ENCODE results near the gene CDSN. TPM values are rescaled to one million over a fixed set of nuclear protein-coding genes. Genes with fewer than 3 reads are reported as not detected.
"Not testable (repeated sequence)": the region's sequence is repeated elsewhere in the genome, so short reads cannot be mapped to it uniquely, and the experiment has no call there.

Gene CDSN, protein sequence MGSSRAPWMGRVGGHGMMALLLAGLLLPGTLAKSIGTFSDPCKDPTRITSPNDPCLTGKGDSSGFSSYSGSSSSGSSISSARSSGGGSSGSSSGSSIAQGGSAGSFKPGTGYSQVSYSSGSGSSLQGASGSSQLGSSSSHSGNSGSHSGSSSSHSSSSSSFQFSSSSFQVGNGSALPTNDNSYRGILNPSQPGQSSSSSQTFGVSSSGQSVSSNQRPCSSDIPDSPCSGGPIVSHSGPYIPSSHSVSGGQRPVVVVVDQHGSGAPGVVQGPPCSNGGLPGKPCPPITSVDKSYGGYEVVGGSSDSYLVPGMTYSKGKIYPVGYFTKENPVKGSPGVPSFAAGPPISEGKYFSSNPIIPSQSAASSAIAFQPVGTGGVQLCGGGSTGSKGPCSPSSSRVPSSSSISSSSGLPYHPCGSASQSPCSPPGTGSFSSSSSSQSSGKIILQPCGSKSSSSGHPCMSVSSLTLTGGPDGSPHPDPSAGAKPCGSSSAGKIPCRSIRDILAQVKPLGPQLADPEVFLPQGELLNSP
- not detected for total RNA-seq
- long read RNA-seq, partial matches to known transcripts, result 0 of 2 reads
- long read RNA-seq, other reads (novel, unspliced or antisense), result 2 of 2 reads

DNA sequence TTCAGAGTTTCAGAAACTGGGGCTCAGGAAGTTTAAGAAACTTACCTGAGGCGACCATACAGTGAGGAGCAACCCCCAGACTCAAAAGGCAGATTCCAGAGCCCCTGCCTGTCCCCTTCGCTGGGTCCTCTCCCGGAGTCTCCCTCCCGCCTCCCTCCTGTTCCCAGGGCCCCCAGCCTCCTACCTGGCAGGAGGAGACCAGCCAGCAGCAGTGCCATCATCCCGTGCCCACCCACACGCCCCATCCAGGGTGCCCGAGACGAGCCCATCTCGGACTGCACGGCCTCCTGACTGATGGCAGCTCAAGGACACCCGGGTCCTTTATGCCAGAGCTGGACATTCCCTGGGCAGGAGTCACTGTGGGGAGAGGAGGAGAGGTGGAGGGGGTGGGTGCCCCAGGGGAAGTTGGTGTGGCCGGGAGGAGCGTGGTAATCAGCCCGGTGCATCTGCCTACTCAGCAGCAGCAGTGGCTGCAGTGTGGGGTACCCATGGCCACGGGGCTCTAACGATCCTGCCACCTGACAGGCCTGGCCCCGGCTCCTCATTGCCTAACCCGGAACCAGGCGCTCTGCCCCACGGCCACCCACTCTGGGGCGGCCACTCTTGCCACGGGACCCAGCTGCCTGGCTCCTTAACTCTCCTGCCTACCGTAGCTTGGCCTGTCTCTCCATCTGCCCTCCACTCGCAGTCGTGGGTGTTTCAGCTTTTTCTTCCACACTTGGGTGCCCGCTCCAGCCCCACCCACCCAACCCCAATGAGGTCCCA, at the start of gene CDSN:
Gene CDSN (minus strand): TSS at position 296 of the 765 bp plus-strand sequence. CDS start 27 bp downstream, at position 269.
- Histone ChIP-seq H3K4me3 (no peak within 1 kb of the TSS), H3K27me3 (ENCODE audit: low read depth) (no peaks in the 10 kb centered on the region), H3K9me3 (replicated peaks) (no peaks in the 10 kb centered on the region), H3K36me3 (no peaks in the 10 kb centered on the region), H3K4me1 (peaks cover 53% of the 10 kb centered on the region), H3K27ac (replicated peaks) (no peak within 1 kb of the TSS)
- TF ChIP-seq, protein P1, sequence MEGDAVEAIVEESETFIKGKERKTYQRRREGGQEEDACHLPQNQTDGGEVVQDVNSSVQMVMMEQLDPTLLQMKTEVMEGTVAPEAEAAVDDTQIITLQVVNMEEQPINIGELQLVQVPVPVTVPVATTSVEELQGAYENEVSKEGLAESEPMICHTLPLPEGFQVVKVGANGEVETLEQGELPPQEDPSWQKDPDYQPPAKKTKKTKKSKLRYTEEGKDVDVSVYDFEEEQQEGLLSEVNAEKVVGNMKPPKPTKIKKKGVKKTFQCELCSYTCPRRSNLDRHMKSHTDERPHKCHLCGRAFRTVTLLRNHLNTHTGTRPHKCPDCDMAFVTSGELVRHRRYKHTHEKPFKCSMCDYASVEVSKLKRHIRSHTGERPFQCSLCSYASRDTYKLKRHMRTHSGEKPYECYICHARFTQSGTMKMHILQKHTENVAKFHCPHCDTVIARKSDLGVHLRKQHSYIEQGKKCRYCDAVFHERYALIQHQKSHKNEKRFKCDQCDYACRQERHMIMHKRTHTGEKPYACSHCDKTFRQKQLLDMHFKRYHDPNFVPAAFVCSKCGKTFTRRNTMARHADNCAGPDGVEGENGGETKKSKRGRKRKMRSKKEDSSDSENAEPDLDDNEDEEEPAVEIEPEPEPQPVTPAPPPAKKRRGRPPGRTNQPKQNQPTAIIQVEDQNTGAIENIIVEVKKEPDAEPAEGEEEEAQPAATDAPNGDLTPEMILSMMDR (IDR thresholded peaks at IDR 0.05; ENCODE audit: borderline replicate concordance), result no peak
- no peak for DNase-seq
- intact Hi-C loops (cut with micrococcal nuclease), result no loop called here

DNA sequence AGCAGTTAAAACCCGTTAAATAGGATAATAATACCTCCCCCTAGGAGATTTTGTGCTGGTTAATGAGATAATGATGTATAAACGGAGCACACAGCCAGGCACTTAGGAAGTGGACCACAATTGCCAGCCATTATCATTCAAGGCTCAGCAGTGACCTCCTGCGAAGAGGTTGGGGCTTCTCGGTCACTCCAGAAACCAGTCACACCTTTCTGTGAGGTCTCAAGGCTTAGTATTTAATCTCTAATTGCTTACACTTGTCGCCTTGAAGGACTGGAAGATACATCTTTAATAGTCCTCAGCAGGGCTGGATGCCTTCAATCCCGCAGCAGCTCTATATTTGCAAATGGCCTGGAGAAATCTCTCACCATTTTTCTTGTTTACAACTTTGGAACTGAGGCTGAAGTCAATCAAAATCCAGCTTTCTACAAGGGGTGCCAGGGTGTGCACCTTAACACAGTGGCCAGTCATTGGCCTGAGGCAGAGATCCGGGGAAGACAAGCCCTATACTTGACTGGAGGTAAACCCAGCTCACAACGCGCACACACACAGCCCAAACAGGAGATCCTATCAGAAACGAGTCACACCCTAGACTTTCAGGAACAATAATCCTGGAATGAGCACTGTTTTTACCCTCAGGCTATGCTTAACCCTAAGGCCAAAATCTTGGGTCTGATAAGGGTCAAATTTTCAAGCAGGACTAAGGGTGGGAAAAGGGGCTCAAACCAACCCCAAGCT, 49.0 kb upstream of the CDSN start:
- Histone ChIP-seq H3K27ac (replicated peaks) (no peak overlapping the region), H3K27me3 (ENCODE audit: low read depth) (no peaks in the 10 kb centered on the region), H3K4me1 (peaks cover 8% of the 10 kb centered on the region), H3K9me3 (replicated peaks) (no peaks in the 10 kb centered on the region), H3K4me3 (no peak overlapping the region), H3K36me3 (no peaks in the 10 kb centered on the region)
- intact Hi-C loops (cut with micrococcal nuclease), result no loop called here
- TF ChIP-seq, protein P1 (IDR thresholded peaks at IDR 0.05; ENCODE audit: borderline replicate concordance), result no peak
- DNase-seq, result no peak

DNA sequence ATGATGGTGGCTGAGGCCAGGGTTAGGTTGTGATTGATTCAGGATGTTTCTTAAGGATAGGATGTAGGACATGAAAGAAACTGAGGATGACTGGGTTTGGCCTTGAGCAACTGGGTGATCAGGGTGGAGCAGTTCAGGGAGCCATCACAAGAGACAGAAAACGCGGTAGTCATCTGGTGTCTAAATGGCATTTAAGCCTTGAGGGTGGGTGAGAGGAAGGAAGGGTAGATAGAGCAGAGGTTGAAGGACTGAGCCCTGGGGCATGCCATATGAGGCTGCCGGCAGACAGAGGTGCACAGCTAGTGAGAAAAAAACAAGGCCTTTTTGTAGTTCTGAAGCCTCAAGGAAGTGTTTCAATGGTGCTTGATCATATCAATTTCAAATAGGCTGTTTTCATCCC, 48.4 kb upstream of the CDSN start:
- TF ChIP-seq, protein P1 (IDR thresholded peaks at IDR 0.05; ENCODE audit: borderline replicate concordance), result no peak
- Histone ChIP-seq H3K27ac (replicated peaks) (no peak overlapping the region), H3K27me3 (ENCODE audit: low read depth) (no peaks in the 10 kb centered on the region), H3K4me1 (peaks cover 12% of the 10 kb centered on the region), H3K9me3 (replicated peaks) (no peaks in the 10 kb centered on the region), H3K4me3 (no peak overlapping the region), H3K36me3 (no peaks in the 10 kb centered on the region)
- DNase-seq, result no peak
- intact Hi-C loops (cut with micrococcal nuclease), result no loop called here

DNA sequence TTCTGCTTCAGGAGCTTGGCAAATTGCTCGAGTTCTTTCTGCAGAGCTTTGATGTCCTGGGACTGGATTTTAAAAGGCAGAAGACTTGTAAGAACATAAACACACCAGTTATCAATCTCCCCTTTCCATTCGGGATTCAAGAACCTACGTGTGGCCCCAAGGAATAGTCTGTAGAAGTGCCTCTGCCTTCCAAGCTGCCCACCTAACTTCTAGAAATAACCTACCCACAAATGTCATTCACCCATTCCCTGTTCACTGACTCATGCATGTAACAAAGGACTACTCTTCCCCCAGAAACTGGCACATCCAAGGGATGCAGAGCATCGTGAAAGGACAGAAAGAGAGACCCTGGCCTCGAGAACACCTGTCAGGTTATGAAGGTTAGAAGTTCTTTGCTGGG, 45.7 kb upstream of the CDSN start:
- DNase-seq, result no peak
- no peak overlapping the region for H3K4me3 ChIP-seq
- no peaks in the 10 kb centered on the region for H3K36me3 ChIP-seq
- intact Hi-C loops (cut with micrococcal nuclease), result no loop called here
- TF ChIP-seq, protein P1 (IDR thresholded peaks at IDR 0.05; ENCODE audit: borderline replicate concordance), result no peak
- peaks cover 4% of the 10 kb centered on the region for H3K4me1 ChIP-seq
- H3K27me3 ChIP-seq (ENCODE audit: low read depth), result no peaks in the 10 kb centered on the region
- no peaks in the 10 kb centered on the region for H3K9me3 ChIP-seq (replicated peaks)
- no peak overlapping the region for H3K27ac ChIP-seq (replicated peaks)

DNA sequence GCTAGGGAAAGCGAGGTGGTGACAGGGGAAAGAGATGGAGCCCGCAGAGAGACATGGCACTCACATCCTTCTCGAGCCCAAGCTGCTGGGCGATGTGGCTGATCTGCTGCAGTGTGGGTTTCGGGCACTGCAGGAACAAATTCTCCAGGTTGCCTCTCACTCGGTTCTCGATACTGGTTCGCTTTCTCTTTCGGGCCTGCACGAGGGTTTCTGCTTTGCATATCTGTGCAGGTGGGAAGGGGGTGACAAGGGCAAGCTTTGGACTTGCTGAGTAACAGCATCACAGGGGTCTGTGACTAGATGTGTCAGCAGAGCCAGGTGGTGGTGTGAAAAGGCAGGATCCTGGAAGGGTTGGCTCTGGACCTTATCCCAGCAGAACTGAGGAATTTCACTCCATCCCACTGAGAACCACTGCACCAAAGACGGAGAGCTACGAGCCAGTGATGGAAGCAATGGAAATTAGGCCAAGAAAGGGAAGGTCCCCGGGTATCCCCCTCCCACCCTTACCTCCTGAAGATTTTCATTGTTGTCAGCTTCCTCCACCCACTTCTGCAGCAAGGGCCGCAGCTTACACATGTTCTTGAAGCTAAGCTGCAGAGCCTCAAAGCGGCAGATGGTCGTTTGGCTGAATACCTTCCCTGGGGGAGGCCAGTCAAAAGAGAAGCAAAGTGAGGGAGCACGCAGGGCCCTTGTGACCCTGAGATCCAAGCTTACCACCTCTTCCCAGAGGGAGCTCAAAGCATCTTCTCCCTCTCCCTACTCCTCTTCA, 45.0 kb upstream of the CDSN start:
- H3K27me3 ChIP-seq (ENCODE audit: low read depth); H3K4me1 ChIP-seq; H3K27ac ChIP-seq (replicated peaks); intact Hi-C loops (cut with micrococcal nuclease); H3K36me3 ChIP-seq; H3K9me3 ChIP-seq (replicated peaks); DNase-seq; H3K4me3 ChIP-seq: not testable (repeated sequence)

DNA sequence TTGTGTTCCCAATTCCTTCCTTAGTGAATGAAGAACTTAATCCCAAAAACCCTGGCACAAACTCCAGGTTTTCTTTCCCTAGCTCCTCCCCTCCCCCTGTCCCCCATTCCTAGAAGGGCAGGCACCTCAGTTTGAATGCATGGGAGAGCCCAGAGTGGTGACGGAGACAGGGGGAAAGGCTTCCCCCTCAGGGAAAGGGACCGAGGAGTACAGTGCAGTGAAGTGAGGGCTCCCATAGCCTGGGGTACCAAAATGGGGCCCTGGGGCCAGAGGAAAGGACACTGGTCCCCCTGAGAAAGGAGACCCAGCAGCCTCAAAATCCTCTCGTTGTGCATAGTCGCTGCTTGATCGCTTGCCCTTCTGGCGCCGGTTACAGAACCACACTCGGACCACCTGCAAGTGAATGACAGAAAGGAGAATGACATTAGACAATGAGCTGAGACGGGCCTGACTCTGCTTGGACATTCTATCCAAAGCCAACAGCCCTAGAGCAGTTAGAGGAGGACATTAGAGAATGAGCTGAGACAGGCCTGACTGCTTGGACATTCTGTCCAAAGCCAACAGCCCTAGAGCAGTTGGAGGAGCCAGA, 44.3 kb upstream of the CDSN start:
- H3K27ac ChIP-seq (replicated peaks); H3K36me3 ChIP-seq; intact Hi-C loops (cut with micrococcal nuclease); DNase-seq; H3K4me1 ChIP-seq; H3K27me3 ChIP-seq (ENCODE audit: low read depth); H3K4me3 ChIP-seq; H3K9me3 ChIP-seq (replicated peaks): not testable (repeated sequence)

Data from left ventricle myocardium inferior (tissue), 1 donor.